ENCODE results near the gene DSCAML1.
"Not testable (repeated sequence)": the region's sequence is repeated elsewhere in the genome, so short reads cannot be mapped to it uniquely, and the experiment has no call there.

Gene DSCAML1

DNA sequence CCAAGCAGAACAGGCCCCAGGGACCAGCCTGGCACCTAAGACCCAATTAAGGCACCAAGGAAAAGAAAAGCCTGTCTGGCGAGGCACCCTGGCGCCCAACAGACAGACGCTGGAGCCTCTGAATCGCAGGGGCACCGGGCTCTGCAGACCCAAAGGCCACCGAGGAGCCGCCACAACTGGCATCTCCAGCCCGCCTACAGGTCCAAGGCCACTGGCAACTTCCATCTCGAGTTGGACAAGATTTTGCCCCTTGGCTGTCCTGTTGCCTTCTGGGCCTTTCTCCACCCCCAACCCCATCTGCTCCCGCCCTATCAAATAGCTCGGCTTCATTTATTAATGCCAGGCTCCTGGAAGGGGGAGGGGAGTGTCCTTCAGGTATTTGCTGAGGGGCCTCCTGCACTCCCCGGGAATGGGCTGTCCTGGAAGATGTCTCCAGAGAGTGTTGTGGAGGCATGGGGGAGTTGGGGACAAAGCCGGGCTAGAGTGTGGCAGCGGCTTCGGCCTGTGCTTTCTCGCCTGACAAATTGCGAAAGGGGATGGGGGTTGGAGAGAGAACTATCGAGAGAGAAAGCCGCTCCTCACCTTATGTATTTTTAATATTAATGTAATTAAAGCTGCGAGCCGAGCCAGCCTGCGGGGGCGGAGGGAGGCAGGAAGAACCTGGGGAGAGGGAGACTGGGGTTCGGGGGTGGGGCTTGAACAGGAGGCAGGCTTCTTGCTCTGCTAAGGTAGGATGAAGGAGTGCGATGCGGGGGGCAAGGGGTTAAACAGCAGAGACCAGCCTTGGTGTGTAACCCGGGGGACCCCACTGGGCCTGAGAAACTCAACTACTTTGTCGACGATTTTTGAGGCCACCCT lies 2.0 kb downstream of the DSCAML1 start:
- no peak for DNase-seq (ENCODE audit: low read depth, low spot score)

DNA sequence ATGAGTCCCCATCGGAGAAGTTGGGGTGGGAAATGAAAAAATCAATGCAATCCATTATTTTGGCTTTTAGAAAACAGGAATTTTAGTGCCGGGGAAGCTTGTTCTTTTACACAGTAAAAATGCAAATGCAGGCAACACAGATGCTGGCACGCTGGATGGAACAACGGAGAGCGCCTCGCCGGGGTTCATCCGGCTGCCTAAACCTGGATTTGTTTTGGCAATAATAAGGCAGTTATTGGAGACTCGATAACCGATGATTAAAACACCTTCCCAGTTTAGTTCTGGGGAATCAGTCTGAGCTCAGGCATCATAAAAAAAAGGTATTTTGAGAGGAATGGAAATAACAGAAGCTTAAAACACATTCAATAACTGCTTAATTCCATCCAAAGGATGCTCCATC lies 2.9 kb downstream of the DSCAML1 start:
- no peak for DNase-seq (ENCODE audit: low read depth, low spot score)

DNA sequence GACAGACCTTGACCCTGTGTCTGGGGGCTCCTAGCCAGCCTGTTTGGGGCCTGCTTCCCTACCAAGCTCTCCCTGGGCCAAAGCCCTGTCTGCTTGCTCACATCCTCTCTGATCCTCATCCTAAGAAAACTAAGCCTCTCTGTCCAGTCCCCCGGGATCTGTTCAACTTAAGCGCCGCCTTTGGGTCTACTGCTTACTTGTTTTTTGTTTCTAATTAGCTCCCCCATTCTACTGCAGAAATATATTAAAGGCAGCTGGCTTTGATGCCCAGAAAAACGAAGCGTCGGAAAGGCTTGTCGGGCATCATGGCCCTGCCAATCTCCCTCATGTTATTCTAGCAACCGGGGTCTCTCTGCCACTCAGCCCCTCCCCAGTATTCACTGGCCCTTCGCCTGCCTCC lies 3.4 kb downstream of the DSCAML1 start:
- DNase-seq (ENCODE audit: low read depth, low spot score): no peak

DNA sequence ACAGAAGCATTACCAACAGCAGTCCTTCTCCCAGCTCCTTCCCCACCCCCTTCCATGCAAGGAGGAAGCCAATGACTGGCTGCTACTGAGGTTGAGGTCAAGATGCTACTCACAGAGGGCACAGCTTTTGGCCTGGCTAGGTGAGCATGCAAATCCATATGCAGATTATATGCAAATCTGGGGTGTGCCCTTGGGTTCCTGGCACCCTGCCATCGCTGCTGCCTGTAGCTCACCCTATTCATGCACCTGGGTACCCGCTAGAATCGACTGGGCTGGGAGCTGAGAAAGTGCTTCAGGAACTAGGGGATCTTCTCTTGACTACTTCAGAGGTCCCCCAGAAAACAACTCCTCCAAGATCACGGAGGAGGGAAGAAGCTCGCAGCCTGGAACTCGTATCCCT lies 4.0 kb downstream of the DSCAML1 start:
- no peak for DNase-seq (ENCODE audit: low read depth, low spot score)

DNA sequence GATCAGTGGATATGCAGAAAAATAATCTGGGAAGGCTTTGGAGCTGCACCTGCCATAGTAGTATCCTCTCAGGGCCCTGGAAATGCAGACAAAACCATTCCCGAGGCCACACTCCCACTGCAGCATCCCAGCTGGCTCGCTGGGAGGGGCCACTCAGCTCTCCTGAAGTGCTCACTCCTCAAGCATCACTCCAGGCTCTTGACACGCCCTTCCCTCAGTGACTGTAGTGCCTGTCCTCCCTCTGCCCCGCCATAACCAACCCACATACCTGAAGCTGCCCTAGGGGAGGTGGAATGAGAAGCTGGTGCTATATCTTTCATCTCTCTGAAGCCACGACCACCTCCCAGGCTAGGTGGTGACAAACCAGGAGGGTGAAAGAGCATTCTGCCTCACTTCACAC lies 4.8 kb downstream of the DSCAML1 start:
- DNase-seq (ENCODE audit: low read depth, low spot score): no peak

DNA sequence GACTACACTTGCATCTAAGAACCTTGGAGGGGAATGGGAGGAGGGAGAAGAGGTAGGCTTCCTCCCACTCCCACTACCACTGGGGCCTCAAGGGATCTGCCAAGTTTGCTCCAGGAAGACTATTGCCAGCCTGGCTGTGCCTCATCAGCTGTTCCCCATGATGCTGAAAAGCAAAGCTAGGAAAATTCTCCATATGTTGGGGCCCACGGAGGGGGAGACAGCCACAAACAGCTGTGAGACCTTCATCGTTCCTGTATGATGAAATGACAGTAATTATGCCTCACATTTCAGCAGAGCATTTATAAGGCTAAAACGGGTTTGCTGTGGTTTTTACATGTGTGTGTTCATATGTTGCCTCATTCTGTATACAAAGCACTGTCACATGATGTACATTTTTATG lies 6.7 kb downstream of the DSCAML1 start:
- no peak for DNase-seq (ENCODE audit: low read depth, low spot score)

GRCh38 chr11:117789241-117789640 lies 7.8 kb downstream of the DSCAML1 start:
- no peak for DNase-seq (ENCODE audit: low read depth, low spot score)

DNA sequence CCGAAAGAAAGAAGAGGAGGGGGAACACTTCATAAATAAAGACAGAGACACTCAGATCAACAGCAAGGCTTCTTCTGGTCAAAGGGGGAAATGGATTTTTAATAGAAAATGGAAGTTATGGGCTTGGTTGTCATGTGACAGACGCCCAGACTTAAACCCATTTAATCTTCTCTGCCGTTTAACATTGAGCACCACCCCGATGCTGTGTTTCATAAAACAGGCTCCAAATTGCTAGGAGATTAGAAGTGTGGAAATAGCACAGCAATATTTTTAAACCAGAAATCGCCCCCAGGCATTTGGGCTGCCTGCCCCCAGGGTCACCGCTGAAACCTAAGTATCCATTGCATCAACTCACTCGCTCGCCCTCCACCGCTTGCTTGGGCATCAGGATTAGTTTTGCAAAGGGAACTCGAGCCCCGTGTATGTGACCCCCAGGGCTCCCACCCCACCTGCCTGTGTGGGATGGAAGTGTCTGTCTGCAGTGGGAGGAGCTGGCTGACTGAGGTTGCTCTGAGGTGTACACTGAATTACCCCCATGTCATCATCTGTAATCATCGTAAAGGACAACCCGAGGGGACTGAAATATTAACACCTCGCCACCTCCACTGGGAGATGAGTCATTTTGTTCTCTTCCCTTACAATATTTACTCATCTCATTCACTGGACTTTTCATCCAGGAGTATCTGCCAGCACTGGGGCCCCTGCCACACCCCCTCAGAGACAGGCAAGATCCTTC lies 10.7 kb downstream of the DSCAML1 start:
- no peak for DNase-seq (ENCODE audit: low read depth, low spot score)

DNA sequence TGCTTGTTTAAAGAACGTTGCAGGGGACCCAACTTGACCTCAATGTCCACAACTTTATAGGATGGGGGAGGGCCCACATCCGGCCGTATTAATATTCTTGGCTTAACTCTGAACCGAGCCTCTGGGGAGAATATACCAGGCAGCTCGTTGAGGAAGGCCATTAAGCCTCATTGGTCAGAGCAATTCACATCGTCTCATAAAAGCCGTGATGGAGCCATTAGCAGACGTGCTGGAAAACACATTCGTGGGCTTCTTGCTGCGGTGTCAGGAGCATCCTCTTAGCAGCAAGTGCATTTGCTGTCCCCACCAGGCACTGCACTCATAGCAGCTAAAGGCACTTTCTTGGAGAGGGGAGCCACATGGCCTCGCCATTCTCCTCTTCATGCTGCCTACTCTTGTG lies 14.9 kb downstream of the DSCAML1 start:
- DNase-seq (ENCODE audit: low read depth, low spot score): no peak

GRCh38 chr11:117781627-117782026 lies 15.4 kb downstream of the DSCAML1 start:
- DNase-seq (ENCODE audit: low read depth, low spot score): no peak

DNA sequence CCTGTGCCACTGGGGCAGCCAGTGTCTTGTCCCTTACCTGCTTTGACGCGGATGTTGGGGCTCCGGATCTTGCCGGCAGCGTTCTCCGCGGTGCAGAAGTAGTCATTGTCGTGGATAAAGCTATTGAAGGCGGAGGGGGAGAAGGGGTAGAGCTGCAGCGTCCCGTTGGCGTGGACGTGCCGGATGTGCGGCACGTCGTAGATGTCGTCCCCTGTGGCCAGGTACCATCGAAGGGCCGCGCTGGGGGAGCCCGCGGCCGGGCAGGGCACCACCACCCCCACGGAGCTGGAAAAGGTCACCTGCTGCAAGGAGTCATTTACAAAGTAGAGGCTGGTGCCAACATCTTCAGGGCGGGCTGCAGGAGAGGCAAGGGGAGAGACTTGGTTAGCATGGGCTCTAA lies 16.6 kb downstream of the DSCAML1 start:
- DNase-seq (ENCODE audit: low read depth, low spot score): no peak

- DNase-seq (ENCODE audit: low read depth, low spot score): no peak
Measured at GRCh38 chr11:117774553-117774952, 22.5 kb downstream of the DSCAML1 start.

DNA sequence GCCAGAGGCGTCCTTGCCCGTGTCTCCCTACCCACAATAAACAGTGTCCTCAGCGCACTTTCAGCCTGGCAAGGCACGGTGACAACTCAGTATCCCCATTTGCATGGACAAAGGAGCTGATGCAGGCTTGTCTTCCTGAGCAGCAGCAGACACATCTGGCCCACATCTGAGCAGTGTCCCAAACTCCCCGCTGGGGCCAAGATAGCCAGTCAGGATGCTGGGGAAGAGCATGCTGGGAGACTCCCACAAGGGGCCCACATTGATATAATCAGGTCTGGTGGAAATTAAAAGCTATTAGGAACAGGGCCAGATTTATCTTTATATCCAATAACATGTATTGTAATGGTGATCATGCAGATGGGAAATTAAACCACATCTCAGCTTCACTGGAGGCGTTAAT lies 24.7 kb downstream of the DSCAML1 start:
- DNase-seq (ENCODE audit: low read depth, low spot score): no peak

GRCh38 chr11:117771841-117772240 lies 25.2 kb downstream of the DSCAML1 start:
- DNase-seq (ENCODE audit: low read depth, low spot score): no peak

DNA sequence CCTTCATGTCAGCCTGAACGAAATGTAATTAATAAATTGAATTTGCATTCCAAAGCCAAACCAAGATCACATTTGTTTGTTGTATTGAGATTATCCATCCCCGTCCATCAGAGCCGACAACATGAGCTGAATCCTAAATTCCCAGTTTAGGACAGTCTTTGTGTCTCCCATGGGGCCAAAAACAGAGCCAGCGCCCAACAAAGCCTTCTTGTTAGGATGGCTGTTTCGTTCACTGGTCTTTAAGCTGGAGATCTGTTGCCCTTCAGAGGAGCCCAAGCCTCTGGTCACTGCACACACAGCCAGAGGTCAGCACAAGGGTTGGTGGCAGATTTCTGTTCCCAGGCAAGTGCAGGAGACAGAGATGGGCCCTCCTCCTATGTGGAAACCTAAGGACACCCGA lies 25.8 kb downstream of the DSCAML1 start:
- DNase-seq (ENCODE audit: low read depth, low spot score): no peak

- DNase-seq (ENCODE audit: low read depth, low spot score): no peak
Measured at GRCh38 chr11:117770061-117770460, 27.0 kb downstream of the DSCAML1 start.

GRCh38 chr11:117769533-117769932 lies 27.5 kb downstream of the DSCAML1 start:
- DNase-seq (ENCODE audit: low read depth, low spot score): no peak

GRCh38 chr11:117768506-117768905 lies 28.5 kb downstream of the DSCAML1 start:
- DNase-seq (ENCODE audit: low read depth, low spot score): no peak

- DNase-seq (ENCODE audit: low read depth, low spot score): no peak
Measured at GRCh38 chr11:117767071-117767470, 29.9 kb downstream of the DSCAML1 start.

DNA sequence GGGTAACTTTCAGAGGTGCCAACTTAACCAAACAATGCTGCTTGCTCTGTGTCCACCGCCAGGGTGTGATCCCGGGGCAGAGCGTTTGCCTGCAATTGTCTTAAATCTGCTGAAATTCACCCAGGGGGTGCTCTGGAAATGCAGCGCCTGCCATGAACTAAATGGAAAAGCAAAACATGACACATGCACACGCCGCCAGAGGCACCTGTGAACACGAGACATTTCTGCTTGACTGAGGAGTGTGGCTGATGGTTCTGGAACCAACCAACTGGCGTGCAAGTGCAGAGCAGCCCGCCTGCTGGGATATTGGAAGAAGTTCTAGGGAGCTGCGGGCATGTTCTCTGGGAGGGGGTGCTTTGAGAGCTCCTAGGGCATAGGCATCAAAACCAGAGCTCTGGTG lies 30.4 kb downstream of the DSCAML1 start:
- no peak for DNase-seq (ENCODE audit: low read depth, low spot score)

DNA sequence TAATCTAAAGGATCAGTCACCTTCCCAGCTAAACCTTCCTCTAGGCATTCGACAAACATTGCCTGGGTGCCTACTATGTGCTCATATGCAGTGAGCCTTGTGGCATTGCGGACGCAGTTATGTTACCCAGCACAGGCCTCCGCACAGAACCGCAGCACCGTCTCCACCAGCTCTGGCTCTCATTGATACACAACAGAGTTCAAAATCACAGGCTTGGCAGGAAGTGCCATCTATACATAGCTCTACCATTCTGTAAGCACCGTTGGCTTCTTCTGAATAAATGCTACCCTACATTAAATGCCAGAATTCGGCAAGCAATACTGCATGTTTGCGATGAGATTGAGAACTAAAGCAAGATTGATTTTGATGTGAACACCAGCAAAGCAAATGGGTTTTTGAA lies 31.0 kb downstream of the DSCAML1 start:
- no peak for DNase-seq (ENCODE audit: low read depth, low spot score)

DNA sequence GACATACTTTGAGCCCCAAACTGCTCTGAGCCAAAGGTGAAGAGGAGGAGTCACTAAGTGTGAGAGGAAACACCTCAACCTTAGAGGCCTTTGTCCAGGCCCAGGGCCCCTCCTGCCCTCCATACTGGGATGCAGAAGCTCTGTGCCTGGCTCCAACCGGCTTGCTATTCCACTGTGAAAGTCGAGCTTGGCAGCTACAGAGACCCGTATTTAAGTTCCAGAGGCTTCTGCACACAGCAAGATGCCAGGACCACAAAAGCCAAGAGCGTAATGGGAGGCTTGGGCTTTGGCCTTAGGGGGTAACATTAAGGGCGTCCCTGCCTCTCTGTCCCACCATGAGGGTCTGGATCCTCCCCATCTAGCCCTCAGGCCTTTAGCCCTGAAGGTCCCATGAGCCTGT lies 31.9 kb downstream of the DSCAML1 start:
- no peak for DNase-seq (ENCODE audit: low read depth, low spot score)

DNA sequence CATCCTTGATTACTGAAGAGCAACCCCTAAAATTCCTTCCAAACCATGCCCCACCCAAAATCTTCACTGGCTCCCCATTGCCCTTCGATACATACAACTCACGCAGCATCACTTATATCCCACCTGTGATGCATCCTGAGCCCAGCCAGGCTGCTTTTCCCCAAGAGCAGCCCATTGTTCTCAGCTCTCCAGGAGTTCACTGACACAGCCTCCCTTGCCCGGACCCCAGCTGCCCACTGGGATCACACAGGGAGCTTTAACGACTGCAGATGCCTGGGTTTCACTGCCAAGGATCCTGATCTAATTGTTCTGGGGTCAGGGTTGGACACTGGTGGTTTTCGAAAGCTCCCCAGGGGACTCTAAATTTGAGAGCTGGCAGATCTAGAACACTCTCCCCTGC lies 33.6 kb downstream of the DSCAML1 start:
- not testable (repeated sequence) for DNase-seq (ENCODE audit: low read depth, low spot score)

Data from activated CD4-positive, CD25-positive, alpha-beta regulatory T cell treated with anti-CD3 and anti-CD28 coated beads, Interleukin-2, amount 50 U/mL, for 16 hours (primary cell).